ENCODE data around the gene KLRC3.
"Not testable (repeated sequence)": the region's sequence is repeated elsewhere in the genome, so short reads cannot be mapped to it uniquely, and the experiment has no call there.

GRCh38 chr12:10441144-10441543, 20.7 kb upstream of the KLRC3 start:
- TF ChIP-seq EZH2 (IDR thresholded peaks at IDR 0.05; ENCODE audit: borderline replicate concordance, low read length); CTCF (IDR thresholded peaks at IDR 0.05; ENCODE audit: low read length): not testable (repeated sequence)

Measured in OCI-LY1 (cell line).